K562 (cell line): ENCODE measurements around the gene DSG2. TPM values are rescaled to one million over a fixed set of nuclear protein-coding genes. Genes with fewer than 3 reads are reported as not detected.

ENCODE experiments used
- ATAC-seq: fragments of 200-7000 bp; cut with Tn5 transposase; 3 replicates; pipeline ENCODE4 v1.9.1; 2020; ENCODE audit warnings: moderate library complexity
- BruUV-seq: library from RNA; stranded (reverse); fragments of 400-500 nt; replicated peaks from 2 replicates; lab custom pipeline; 2021; lab: Mats Ljungman, UMichigan
- CTCF ChIA-PET: fragments of 300-600 bp; formaldehyde crosslinking; extraction: SDS; loops from one replicate; lab custom pipeline; 2021; ENCODE audit warnings: low intra/inter-chr PET ratio; lab: Yijun Ruan, JAX
- POLR2A ChIA-PET: fragments of 300-600, 350-650 bp; sonication (Branson Sonifier 250); formaldehyde crosslinking; extraction: SDS; loops from one replicate; lab custom pipeline; 2021; ENCODE audit warnings: antibody characterized with exemption, inconsistent platforms; lab: Yijun Ruan, JAX
- DNase-seq, 4 experiments: peaks; one replicate each; pipeline versions ENCODE4 v3.0.0 to v3.0.0-alpha.2; 2011 to 2018; ENCODE audit warnings: low spot score in 3 of 4, mixed read lengths in 3 of 4; ENCODE audit errors: extremely low read depth in 1 of 4
- FAIRE-seq: peaks from 2 replicates; lab custom pipeline; 2011; peaks lifted over from hg19 to GRCh38; lab: Jason Lieb, UNC
- H2AFZ ChIP-seq: 2 replicates; pipeline ENCODE4 v1.6.0; 2011; ENCODE audit warnings: low read depth, low read length, control low read depth, inconsistent platforms
- H3K27ac ChIP-seq: fragments of 200-600 bp; 3 replicates; pipeline ENCODE4 v1.8.0; 2011; ENCODE audit warnings: low read depth, mild to moderate bottlenecking, control low read depth, inconsistent platforms, low read length, moderate library complexity, mixed read lengths; ENCODE audit errors: extremely low read depth
- H3K27me3 ChIP-seq, 2 experiments: fragments of 300-600 bp in 1 of 2; 2 replicates in 1 of 2; 3 replicates in 1 of 2; pipeline versions ENCODE4 v1.6.0 to v1.8.0; 2011; ENCODE audit warnings: inconsistent platforms in 2 of 2, low read length in 2 of 2, mild to moderate bottlenecking in 1 of 2, mixed read lengths in 1 of 2, moderate library complexity in 1 of 2; ENCODE audit not compliant: control insufficient read depth in 2 of 2, insufficient read depth in 2 of 2
- H3K36me3 ChIP-seq: fragments of 300-600 bp; 3 replicates; pipeline ENCODE4 v1.8.0; 2011; ENCODE audit warnings: mild to moderate bottlenecking, low read length, inconsistent platforms; ENCODE audit not compliant: control insufficient read depth, insufficient read depth
- H3K4me1 ChIP-seq, 2 experiments: fragments of 200-600 bp in 1 of 2; replicated peaks in 1 of 2; 2 replicates in 1 of 2; 3 replicates in 1 of 2; pipeline versions ENCODE4 v1.5.1 to v1.8.0; 2011; ENCODE audit warnings: inconsistent platforms in 2 of 2, low read length in 2 of 2, mild to moderate bottlenecking in 1 of 2, mixed read lengths in 1 of 2, moderate library complexity in 1 of 2; ENCODE audit not compliant: control insufficient read depth in 2 of 2, insufficient read depth in 2 of 2
- H3K4me2 ChIP-seq: 2 replicates; pipeline ENCODE4 v1.6.1; 2011; ENCODE audit warnings: low read length, control low read depth, inconsistent platforms, mixed read lengths; ENCODE audit not compliant: insufficient read depth
- H3K4me3 ChIP-seq: fragments of 200-600 bp; sonication (generic), shearing (Covaris generic); 2 replicates; pipeline ENCODE4 v1.5.1; 2016; ENCODE audit warnings: control low read depth, inconsistent platforms
- H3K79me2 ChIP-seq: fragments of 200-600 bp; 3 replicates; pipeline ENCODE4 v1.8.0; 2011; ENCODE audit warnings: low read length, inconsistent platforms; ENCODE audit not compliant: control insufficient read depth, insufficient read depth
- H3K9ac ChIP-seq, 2 experiments: 2 replicates each; pipeline versions ENCODE4 v1.6.0 to v1.6.1; 2011; ENCODE audit warnings: low read depth in 2 of 2, low read length in 2 of 2, control low read depth in 1 of 2, inconsistent platforms in 1 of 2, mild to moderate bottlenecking in 1 of 2, mixed read lengths in 1 of 2; ENCODE audit not compliant: insufficient read depth in 1 of 2
- H3K9me1 ChIP-seq: one replicate; pipeline ENCODE4 v1.6.0; 2011; ENCODE audit warnings: inconsistent platforms, mild to moderate bottlenecking, low read length, moderate library complexity; ENCODE audit not compliant: control insufficient read depth, insufficient read depth
- H3K9me3 ChIP-seq: replicated peaks from 2 replicates; pipeline ENCODE4 v1.5.1; 2011; ENCODE audit warnings: low read depth, low read length, inconsistent platforms; ENCODE audit not compliant: control insufficient read depth, insufficient read depth
- H4K20me1 ChIP-seq: replicated peaks from 2 replicates; pipeline ENCODE4 v1.6.1; 2011; ENCODE audit warnings: low read length, inconsistent platforms, mixed read lengths; ENCODE audit not compliant: control insufficient read depth, insufficient read depth
- ARID3A ChIP-seq: IDR thresholded peaks from 2 replicates; pipeline ENCODE4 v1.6.1; 2012; ENCODE audit warnings: low read depth, low read length, improper control_type of control experiment, borderline replicate concordance
- ARNT ChIP-seq, 2 experiments: fragments of 450-650 bp; IDR thresholded peaks; 2 replicates each; pipeline ENCODE4 v1.6.1; 2016; ENCODE audit warnings: mild to moderate bottlenecking in 1 of 2
- BDP1 ChIP-seq: IDR thresholded peaks from 3 replicates; pipeline ENCODE4 v1.6.1; 2011; ENCODE audit not compliant: insufficient read length, insufficient read depth
- ESRRB ChIP-seq: fragments of 250-450 bp; sonication (Bioruptor Pico); IDR thresholded peaks from 2 replicates; pipeline ENCODE4 v1.5.0; 2020; ENCODE audit warnings: mild to moderate bottlenecking, moderate library complexity, borderline replicate concordance
- HINFP ChIP-seq: fragments of 450-650 bp; conservative IDR thresholded peaks from 2 replicates; pipeline ENCODE4 v1.6.1; 2016; ENCODE audit warnings: missing genetic modification characterization, low read depth, mild to moderate bottlenecking, control low read depth, missing compliant biosample characterization
- JUND ChIP-seq, 2 experiments: IDR thresholded peaks; 2 replicates in 1 of 2; 3 replicates in 1 of 2; pipeline ENCODE4 v1.6.1; 2011; ENCODE audit warnings: borderline replicate concordance in 2 of 2, low read depth in 2 of 2, low read length in 2 of 2, improper control_type of control experiment in 1 of 2, missing biosample characterization in 1 of 2, missing genetic modification characterization in 1 of 2, missing genetic modification reagents in 1 of 2
- L3MBTL2 ChIP-seq: fragments of 450-650 bp; IDR thresholded peaks from 2 replicates; pipeline ENCODE4 v1.6.1; 2016; ENCODE audit warnings: mild to moderate bottlenecking, moderate library complexity
- LARP7 ChIP-seq: fragments of 450-650 bp; IDR thresholded peaks from 2 replicates; pipeline ENCODE4 v1.6.1; 2016
- NFXL1 ChIP-seq: fragments of 450-650 bp; formaldehyde crosslinking; IDR thresholded peaks from 2 replicates; pipeline ENCODE4 v1.4.0; 2021; ENCODE audit warnings: mild to moderate bottlenecking
- NRF1 ChIP-seq, 2 experiments: fragments of 450-650 bp; IDR thresholded peaks in 1 of 2; conservative IDR thresholded peaks in 1 of 2; 2 replicates each; pipeline ENCODE4 v1.6.1; 2014; ENCODE audit warnings: mild to moderate bottlenecking in 2 of 2
- PHF20 ChIP-seq: fragments of 450-650 bp; IDR thresholded peaks from 2 replicates; pipeline ENCODE4 v1.6.1; 2018; ENCODE audit not compliant: partially characterized antibody
- PKNOX1 ChIP-seq: fragments of 450-650 bp; IDR thresholded peaks from 2 replicates; pipeline ENCODE4 v1.6.1; 2016
- RAD51 ChIP-seq: fragments of 450-650 bp; IDR thresholded peaks from 2 replicates; pipeline ENCODE4 v1.7.1; 2016; ENCODE audit warnings: low read depth, mild to moderate bottlenecking, borderline replicate concordance
- ZNF280B ChIP-seq: fragments of 250-450 bp; sonication (Bioruptor Pico); IDR thresholded peaks from 2 replicates; pipeline ENCODE4 v1.5.1; 2021; ENCODE audit warnings: mild to moderate bottlenecking
- ZNF511 ChIP-seq: sonication (generic); formaldehyde crosslinking; IDR thresholded peaks from 2 replicates; pipeline ENCODE4 v1.8.0; 2022; ENCODE audit warnings: mild to moderate bottlenecking, missing genetic modification reagents
- WGBS: fragments of 100-300 bp; shearing (Covaris generic); methylation state at CpG from one replicate; pipeline ENCODE4 v1.1.6; 2016; ENCODE audit warnings: low coverage, mixed read lengths; ENCODE audit not compliant: insufficient coverage; ENCODE audit errors: missing lambda C conversion rate; 5-methylcytosine and 5-hydroxymethylcytosine counted together
- in situ Hi-C: fragments of 300-500 bp; cut with MboI; formaldehyde crosslinking; loops from 4 replicates; pipeline ENCODE4 v1.15.0; 2018; ENCODE audit warnings: inconsistent platforms, mixed read lengths
- intact Hi-C: fragments of 100-400 bp; cut with micrococcal nuclease; formaldehyde crosslinking; loops from 2 replicates; pipeline ENCODE4 v1.14.2; 2022
- polyA plus RNA-seq, 8 experiments: library from polyadenylated mRNA; depleted of rRNA in 4 of 8; stranded (reverse) in 5 of 8; unstranded in 3 of 8; fragments of >200 nt; fragmentation: Nextera tagmentation in 2 of 8; fragmentation: Illumina TruSeq in 1 of 8; extraction: Ambion mirVana in 2 of 8; extraction: Trizol in 1 of 8; gene quantifications; 2 replicates each; pipeline versions ENCODE4 v1.2.1 to v1.2.3, GENCODE V29; 2011 to 2014; ENCODE audit warnings: inconsistent platforms in 1 of 8, missing spikeins in 1 of 8
- total RNA-seq, 7 experiments: library from RNA; depleted of rRNA in 6 of 7; stranded (reverse); fragments of >200 nt in 6 of 7; fragmentation: Illumina TruSeq in 2 of 7; extraction: Trizol in 2 of 7; gene quantifications; 2 replicates each; pipeline versions ENCODE4 v1.2.1 to v1.2.3, GENCODE V29; 2011 to 2021; ENCODE audit warnings: low replicate concordance in 1 of 7

Gene DSG2
- total and polyA plus RNA-seq, 9 of the 15 experiments (the other 6 are each of a cell fraction or from before 2014, with no cell fraction given): 16.9 to 68.6 (median 41.3) TPM

GRCh38 chr18:31509571-31509970 lies 11.6 kb downstream of the DSG2 start:
- intact Hi-C loops: loop anchor here (5.0 kb wide), 1 partner anchor 87 kb away; no protein-coding TSS in a partner anchor
- Histone ChIP-seq H3K27me3 (no peaks in the 10 kb centered on the region), H3K9me1 (no peaks in the 10 kb centered on the region), H2AFZ (no peak overlapping the region), H3K4me2 (no peak overlapping the region), H3K4me1 (peaks cover 0 to 12% of the 10 kb centered on the region in 2 experiments; a peak in 4 of 5 replicates), H3K9ac (no peak overlapping the region), H3K27ac (no peak overlapping the region), H3K36me3 (peaks cover 3% of the 10 kb centered on the region; the same call in 2 of the 3 replicates), H3K79me2 (peaks cover 68% of the 10 kb centered on the region), H4K20me1 (peaks cover 13% of the 10 kb centered on the region; the same call in 1 of the 2 replicates), H3K4me3 (no peak overlapping the region), H3K9me3 (no peaks in the 10 kb centered on the region)
- ChIA-PET POLR2A (no interaction called here), CTCF (no interaction called here)
- in situ Hi-C loops: no loop called here
- 70% methylated on average over 3 of the region's 3 CpGs for WGBS
- no TSS peak for BruUV-seq
- DNase-seq (no peak), ATAC-seq (no peak), FAIRE-seq (no peak)
- TF ChIP-seq PKNOX1 (no peak), BDP1 (no peak), ARID3A (no peak), L3MBTL2 (no peak), ARNT (IDR thresholded peaks at IDR 0.05) (no peak), PHF20 (no peak), RAD51 (no peak), NFXL1 (CRISPR knock-in tag) (no peak), LARP7 (no peak), ZNF280B (CRISPR knock-in tag) (no peak), ESRRB (CRISPR knock-in tag) (no peak), ZNF511 (no peak), NRF1 (conservative IDR thresholded peaks at IDR 0.05 in 1 of 2, IDR thresholded peaks at IDR 0.05 in 1 of 2) (no peak), JUND (IDR thresholded peaks at IDR 0.05; ENCODE audit: borderline replicate concordance, low read depth, low read length) (no peak), JUND (tag; IDR thresholded peaks at IDR 0.05; ENCODE audit: borderline replicate concordance, low read depth, low read length) (no peak), HINFP (tag) (no peak)
